PC-9 (cell line): ENCODE data around the gene MTHFD1L. TPM values are rescaled to one million over a fixed set of nuclear protein-coding genes. Genes with fewer than 3 reads are reported as not detected.

ENCODE experiments used
- BruUV-seq: library from RNA; stranded (reverse); fragments of 400-500 nt; replicated peaks from 2 replicates; lab custom pipeline; 2021; lab: Mats Ljungman, UMichigan
- CTCF ChIA-PET: fragments of 300-600 bp; sonication (Branson Sonifier 250); formaldehyde crosslinking; loops from one replicate; lab custom pipeline; 2022; ENCODE audit warnings: antibody characterized with exemption; lab: Charles Lee
- POLR2A ChIA-PET: fragments of 300-600 bp; sonication (Branson Sonifier 250); formaldehyde crosslinking; loops from one replicate; lab custom pipeline; 2022; ENCODE audit warnings: antibody characterized with exemption; ENCODE audit not compliant: unreplicated experiment; lab: Charles Lee
- DNase-seq, 2 experiments: peaks; one replicate each; pipeline versions ENCODE4 v3.0.0 to v3.0.0-alpha.2; 2015 to 2022; ENCODE audit warnings: mixed read lengths in 1 of 2
- H2AFZ ChIP-seq: fragments of 200-600 bp; sonication (generic); 2 replicates; pipeline ENCODE4 v1.8.1; 2017; ENCODE audit warnings: antibody characterized with exemption
- H3F3A ChIP-seq: fragments of 200-600 bp; sonication (generic); 2 replicates; pipeline ENCODE4 v1.8.1; 2017; ENCODE audit warnings: antibody characterized with exemption, mild to moderate bottlenecking, low read depth; ENCODE audit not compliant: insufficient read depth
- H3K27ac ChIP-seq: fragments of 200-600 bp; sonication (generic); 2 replicates; pipeline ENCODE4 v1.6.1; 2016; ENCODE audit warnings: mixed run types
- H3K27me3 ChIP-seq: fragments of 200-600 bp; sonication (generic); 2 replicates; pipeline ENCODE4 v1.6.1; 2016; ENCODE audit warnings: low read depth, mixed run types; ENCODE audit not compliant: insufficient read depth
- H3K36me3 ChIP-seq: fragments of 200-600 bp; sonication (generic); 2 replicates; pipeline ENCODE4 v1.6.1; 2016; ENCODE audit warnings: low read depth, mixed run types
- H3K4me1 ChIP-seq: fragments of 200-600 bp; sonication (generic); replicated peaks from 2 replicates; pipeline ENCODE4 v1.6.1; 2016; ENCODE audit warnings: mixed run types; ENCODE audit not compliant: insufficient read depth
- H3K4me2 ChIP-seq: fragments of 200-600 bp; sonication (generic); 2 replicates; pipeline ENCODE4 v1.6.1; 2017; ENCODE audit warnings: mixed run types
- H3K4me3 ChIP-seq: fragments of 200-600 bp; sonication (generic); 2 replicates; pipeline ENCODE4 v1.6.1; 2016; ENCODE audit warnings: mixed run types
- H3K79me2 ChIP-seq: fragments of 200-600 bp; sonication (generic); 2 replicates; pipeline ENCODE4 v1.6.1; 2017; ENCODE audit warnings: low read depth, mixed run types
- H3K9me2 ChIP-seq: fragments of 200-600 bp; sonication (generic); 2 replicates; pipeline ENCODE4 v1.8.1; 2017; ENCODE audit warnings: mild to moderate bottlenecking; ENCODE audit not compliant: insufficient read depth
- H3K9me3 ChIP-seq: fragments of 200-600 bp; sonication (generic); 2 replicates; pipeline ENCODE4 v1.8.1; 2016; ENCODE audit warnings: low read depth; ENCODE audit not compliant: insufficient read depth
- H4K20me1 ChIP-seq: fragments of 200-600 bp; sonication (generic); 2 replicates; pipeline ENCODE4 v1.8.1; 2017; ENCODE audit not compliant: insufficient read depth
- CTCF ChIP-seq: fragments of 200-600 bp; sonication (generic); conservative IDR thresholded peaks from 2 replicates; pipeline ENCODE4 v1.6.1; 2017; ENCODE audit warnings: mixed run types, antibody characterized with exemption, mild to moderate bottlenecking, moderate library complexity
- EZH2 ChIP-seq: fragments of 200-600 bp; sonication (generic); IDR thresholded peaks from 2 replicates; pipeline ENCODE4 v1.8.0; 2017; ENCODE audit warnings: antibody characterized with exemption, low read depth
- intact Hi-C: fragments of 100-400 bp; cut with micrococcal nuclease; formaldehyde crosslinking; loops from one replicate; pipeline ENCODE4 v1.10.0; 2022; ENCODE audit not compliant: unreplicated experiment
- total RNA-seq: library from RNA; stranded (reverse); gene quantifications from 2 replicates; pipeline ENCODE4 v1.2.3, GENCODE V29; 2021

Gene MTHFD1L
- total RNA-seq, 1 experiment from 2014 or later, result 53.3 TPM

- Histone ChIP-seq H3F3A (peaks cover 25% of the 10 kb centered on the region; the same call in 1 of the 2 replicates), H3K4me1 (peaks cover 18% of the 10 kb centered on the region), H3K36me3 (peaks cover 30% of the 10 kb centered on the region), H3K79me2 (peaks cover 27% of the 10 kb centered on the region; the same call in 1 of the 2 replicates), H3K9me3 (no peaks in the 10 kb centered on the region), H2AFZ (no peak overlapping the region), H3K9me2 (no peaks in the 10 kb centered on the region), H3K27ac (no peak overlapping the region), H4K20me1 (peaks cover 49% of the 10 kb centered on the region), H3K4me2 (no peak overlapping the region), H3K4me3 (no peak overlapping the region), H3K27me3 (no peaks in the 10 kb centered on the region)
- TF ChIP-seq EZH2 (no peak), CTCF (no peak)
- no TSS peak for BruUV-seq
- DNase-seq, result no peak
- intact Hi-C loops, result loop anchor here (5.0 kb wide), 1 partner anchor 63 kb away; no protein-coding TSS in a partner anchor
- ChIA-PET CTCF (no interaction called here), POLR2A (no interaction called here)
Measured at GRCh38 chr6:150880336-150880735, 14.8 kb downstream of the MTHFD1L start.

GRCh38 chr6:150881911-150882481 is 16.5 kb downstream of the MTHFD1L start:
- Histone ChIP-seq H3K9me3 (no peaks in the 10 kb centered on the region), H3K36me3 (peaks cover 35% of the 10 kb centered on the region), H3K4me1 (peaks cover 18% of the 10 kb centered on the region), H3K4me2 (no peak overlapping the region; the same call in 1 of the 2 replicates), H3F3A (peaks cover 26% of the 10 kb centered on the region; the same call in 1 of the 2 replicates), H3K27me3 (no peaks in the 10 kb centered on the region), H4K20me1 (peaks cover 36% of the 10 kb centered on the region), H3K27ac (peak overlapping the region; percentile 47), H2AFZ (no peak overlapping the region), H3K4me3 (no peak overlapping the region), H3K9me2 (no peaks in the 10 kb centered on the region), H3K79me2 (peaks cover 18% of the 10 kb centered on the region; the same call in 1 of the 2 replicates)
- ChIA-PET CTCF (interaction anchor here (1.4 kb wide), 1 partner anchor 64 kb away, joined by 8 read pairs; no protein-coding TSS in a partner anchor), POLR2A (interaction anchor here (0.5 to 0.7 kb wide), 6 partner anchors 17 to 819 kb away, joined by 3 to 6 read pairs (median 4); partner anchors contain the start of gene MTHFD1L)
- no TSS peak for BruUV-seq
- DNase-seq, result peak; percentile 41 to 79
- TF ChIP-seq EZH2 (no peak), CTCF (no peak)
- intact Hi-C loops, result loop anchor here (5.0 kb wide), 1 partner anchor 65 kb away; no protein-coding TSS in a partner anchor

GRCh38 chr6:150883521-150883920 is 18.0 kb downstream of the MTHFD1L start:
- H4K20me1 ChIP-seq, result peaks cover 30% of the 10 kb centered on the region
- H3K4me2 ChIP-seq, result no peak overlapping the region
- H3F3A ChIP-seq, result peaks cover 30% of the 10 kb centered on the region; the same call in 1 of the 2 replicates
- no peak for DNase-seq
- H3K9me2 ChIP-seq, result no peaks in the 10 kb centered on the region
- no peaks in the 10 kb centered on the region for H3K9me3 ChIP-seq
- peaks cover 18% of the 10 kb centered on the region; the same call in 1 of the 2 replicates for H3K79me2 ChIP-seq
- no peaks in the 10 kb centered on the region for H3K27me3 ChIP-seq
- peaks cover 37% of the 10 kb centered on the region for H3K36me3 ChIP-seq
- H3K4me1 ChIP-seq, result peaks cover 18% of the 10 kb centered on the region
- no peak overlapping the region for H2AFZ ChIP-seq
- BruUV-seq, result no TSS peak
- intact Hi-C loops, result loop anchor here (5.0 kb wide), 1 partner anchor 66 kb away; no protein-coding TSS in a partner anchor
- ChIA-PET POLR2A (no interaction called here), CTCF (no interaction called here)
- H3K27ac ChIP-seq, result no peak overlapping the region
- TF ChIP-seq EZH2, result no peak
- TF ChIP-seq CTCF, result no peak
- no peak overlapping the region for H3K4me3 ChIP-seq
